GM18907 (cell line): ENCODE measurements around the gene IRF2BPL.
"Not testable (repeated sequence)": the region's sequence is repeated elsewhere in the genome, so short reads cannot be mapped to it uniquely, and the experiment has no call there.

Experiments used
- ATAC-seq: cut with Tn5 transposase; IDR thresholded peaks from one replicate; pipeline ENCODE4 v1.9.1; 2021; ENCODE audit warnings: mild to moderate bottlenecking, moderate library complexity; ENCODE audit not compliant: unreplicated experiment

Gene IRF2BPL

GRCh38 chr14:77036484-77037214, 8.1 kb upstream of the IRF2BPL start:
- no peak for ATAC-seq

- no peak for ATAC-seq
Measured at GRCh38 chr14:77035267-77035666, 6.8 kb upstream of the IRF2BPL start.

DNA sequence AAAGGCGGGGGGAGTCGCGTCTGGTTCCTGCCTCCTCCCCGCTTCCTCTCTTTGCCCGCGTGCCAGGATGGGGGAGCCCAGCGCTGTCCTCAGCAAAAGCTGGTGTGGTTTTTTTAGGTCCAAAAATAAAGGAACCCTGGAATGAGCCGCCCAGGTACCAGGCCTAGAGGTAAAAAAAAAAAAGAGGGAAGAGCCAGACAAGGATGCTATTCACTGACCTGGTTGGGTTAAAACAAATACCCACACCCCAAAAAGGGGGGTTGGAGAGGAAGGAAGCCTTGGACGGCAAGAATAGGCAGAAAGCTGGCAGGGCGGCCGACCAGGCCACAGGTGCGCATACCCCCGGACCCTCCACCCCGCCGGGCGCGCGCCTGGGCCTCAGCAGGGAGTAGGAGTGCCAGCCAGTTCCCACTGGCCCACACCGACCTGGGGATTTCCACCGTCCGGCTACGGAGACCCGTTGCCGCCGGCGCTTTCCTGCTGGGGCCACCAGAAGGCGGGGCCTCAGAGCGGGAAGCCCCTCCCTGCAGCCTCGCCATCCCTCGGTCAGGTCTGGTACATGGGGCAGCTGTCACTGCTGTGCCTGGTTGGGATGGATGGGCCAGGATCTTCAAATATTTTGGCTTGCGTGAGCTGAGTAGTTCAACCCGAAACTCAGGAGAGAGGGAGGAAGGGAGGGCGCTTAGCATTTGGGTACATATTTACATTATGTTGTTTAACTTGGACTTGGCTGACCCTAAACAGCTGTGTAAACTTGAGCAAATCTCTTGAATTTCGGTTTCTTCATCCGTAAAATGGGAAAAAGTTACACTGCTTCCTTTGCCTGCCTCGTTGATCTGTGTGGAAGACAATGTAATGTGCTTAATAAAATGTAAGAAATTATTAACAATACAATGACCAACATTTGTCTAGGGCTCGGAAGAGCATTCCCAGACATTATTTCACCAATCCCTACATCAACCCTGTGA, 5.4 kb upstream of the IRF2BPL start:
- peak; percentile 77 for ATAC-seq

- no peak for ATAC-seq
Measured at GRCh38 chr14:77032844-77033621, 4.5 kb upstream of the IRF2BPL start.

GRCh38 chr14:77032491-77032843, 4.0 kb upstream of the IRF2BPL start:
- no peak for ATAC-seq

GRCh38 chr14:77031759-77032490, 3.4 kb upstream of the IRF2BPL start:
- ATAC-seq: no peak

GRCh38 chr14:77027538-77028383, 747 bp downstream of the IRF2BPL start:
- ATAC-seq: peak; percentile 35

DNA sequence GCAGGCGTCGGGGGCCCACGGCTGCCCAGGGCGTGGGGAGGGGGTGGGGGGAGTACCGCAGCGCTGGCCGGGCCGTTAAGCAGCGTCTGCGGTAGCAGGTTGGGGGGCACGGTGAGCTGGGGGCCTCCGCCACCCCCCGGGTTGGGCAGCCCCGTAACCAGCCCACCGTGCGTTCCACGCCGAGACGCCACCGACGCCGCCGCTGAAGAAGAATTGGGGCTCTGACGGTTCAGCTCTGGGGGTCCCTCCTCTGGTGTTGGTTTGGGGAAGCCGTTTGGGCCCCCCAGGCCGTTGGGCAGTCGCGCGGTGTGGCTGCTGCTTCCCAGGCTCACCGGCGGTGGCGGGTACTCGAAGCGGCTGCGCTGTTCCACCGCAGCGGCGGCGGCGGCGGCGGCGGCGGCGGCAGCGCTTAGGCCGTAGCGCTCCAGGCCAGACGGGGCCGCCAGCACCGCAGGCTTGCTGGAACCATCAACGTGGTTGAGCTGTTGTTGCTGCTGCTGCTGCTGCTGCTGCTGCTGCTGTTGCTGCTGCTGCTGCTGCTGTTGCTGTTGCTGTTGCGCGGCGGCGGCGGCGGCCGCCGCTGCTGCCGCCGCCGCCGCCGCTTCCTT, 1.5 kb downstream of the IRF2BPL start:
- ATAC-seq: peak; percentile 8

DNA sequence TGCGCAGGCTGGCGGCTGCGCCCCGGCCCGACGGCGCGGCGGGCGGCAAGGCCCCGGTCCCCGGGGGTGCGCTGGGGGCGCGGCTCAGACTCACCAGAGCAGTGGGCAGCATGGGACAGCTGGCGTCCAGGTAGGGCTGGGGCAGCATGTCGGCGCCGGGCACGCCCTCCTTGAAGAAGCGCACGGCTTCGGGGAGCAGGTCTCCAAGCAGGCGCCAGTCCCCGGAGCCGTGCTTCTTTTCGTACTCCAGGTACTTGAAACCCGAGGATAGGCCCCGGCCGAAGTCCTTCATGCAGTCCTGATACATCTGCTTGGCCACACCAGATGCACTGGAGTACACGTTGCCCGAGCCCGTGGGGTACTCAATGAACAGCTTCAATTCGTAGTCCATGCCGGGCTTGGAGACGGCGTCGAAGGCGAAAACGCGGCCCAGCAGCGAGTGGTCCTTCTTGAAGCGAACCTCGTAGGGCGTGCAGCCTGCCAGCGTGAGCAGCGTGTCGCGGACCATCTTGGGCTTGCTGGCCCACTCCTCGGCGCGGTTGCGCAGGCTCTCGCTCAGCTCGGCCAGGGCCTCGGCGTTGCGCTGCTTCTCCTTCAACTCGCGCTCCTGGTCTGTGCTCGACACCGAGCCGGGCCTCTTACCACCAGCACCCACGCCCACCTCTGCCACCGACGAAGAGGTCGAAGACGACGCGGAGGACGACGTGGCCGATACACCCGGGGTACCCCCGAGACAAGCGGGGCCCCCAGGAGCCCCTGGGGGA, 2.2 kb downstream of the IRF2BPL start:
- no peak for ATAC-seq

DNA sequence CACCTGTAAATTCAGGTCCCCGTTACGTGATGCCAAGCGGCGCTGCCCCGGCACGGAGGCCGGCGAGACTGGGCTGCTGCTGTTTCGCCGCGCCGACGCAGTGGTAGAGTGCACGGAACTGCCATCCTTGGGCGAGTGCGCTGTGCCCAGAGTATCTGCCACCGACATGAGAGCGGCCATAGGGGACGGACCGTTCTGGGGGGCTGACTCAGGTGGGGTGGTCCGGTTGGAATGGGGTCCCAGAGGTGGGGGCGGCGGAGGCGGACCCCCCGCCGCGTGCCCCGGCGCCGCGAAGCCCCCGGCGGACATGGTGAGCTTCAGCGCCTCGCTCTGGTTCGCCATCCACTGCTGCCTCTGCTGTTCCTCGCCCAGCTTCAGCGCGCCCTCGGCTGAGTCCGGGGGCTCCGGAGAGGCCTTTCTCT, 2.8 kb downstream of the IRF2BPL start:
- no peak for ATAC-seq

DNA sequence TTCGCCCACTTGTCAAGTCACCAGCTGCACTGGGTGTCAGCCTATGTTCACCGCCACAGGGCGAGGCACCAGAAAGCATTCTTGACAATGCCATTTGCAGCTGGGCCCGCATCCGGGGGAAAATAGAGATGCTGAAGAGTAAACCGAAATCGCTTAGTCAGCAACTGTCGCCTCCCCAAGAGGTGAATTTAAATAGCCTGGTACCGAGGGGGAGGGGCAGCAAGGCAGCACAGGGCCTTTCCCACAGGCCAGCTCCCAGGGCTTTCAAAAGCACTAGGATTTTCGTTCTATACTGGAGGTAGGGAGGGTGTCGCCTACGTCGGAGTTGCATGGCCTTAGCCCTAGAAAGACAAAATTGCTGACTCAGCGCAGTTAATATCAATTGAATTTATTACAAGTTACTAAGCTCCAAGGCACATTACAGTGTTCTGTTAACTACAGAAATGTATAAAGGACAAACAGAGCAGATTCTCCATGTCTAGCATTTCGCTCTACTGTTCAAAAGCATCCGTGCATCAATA, 4.3 kb downstream of the IRF2BPL start:
- ATAC-seq: no peak

DNA sequence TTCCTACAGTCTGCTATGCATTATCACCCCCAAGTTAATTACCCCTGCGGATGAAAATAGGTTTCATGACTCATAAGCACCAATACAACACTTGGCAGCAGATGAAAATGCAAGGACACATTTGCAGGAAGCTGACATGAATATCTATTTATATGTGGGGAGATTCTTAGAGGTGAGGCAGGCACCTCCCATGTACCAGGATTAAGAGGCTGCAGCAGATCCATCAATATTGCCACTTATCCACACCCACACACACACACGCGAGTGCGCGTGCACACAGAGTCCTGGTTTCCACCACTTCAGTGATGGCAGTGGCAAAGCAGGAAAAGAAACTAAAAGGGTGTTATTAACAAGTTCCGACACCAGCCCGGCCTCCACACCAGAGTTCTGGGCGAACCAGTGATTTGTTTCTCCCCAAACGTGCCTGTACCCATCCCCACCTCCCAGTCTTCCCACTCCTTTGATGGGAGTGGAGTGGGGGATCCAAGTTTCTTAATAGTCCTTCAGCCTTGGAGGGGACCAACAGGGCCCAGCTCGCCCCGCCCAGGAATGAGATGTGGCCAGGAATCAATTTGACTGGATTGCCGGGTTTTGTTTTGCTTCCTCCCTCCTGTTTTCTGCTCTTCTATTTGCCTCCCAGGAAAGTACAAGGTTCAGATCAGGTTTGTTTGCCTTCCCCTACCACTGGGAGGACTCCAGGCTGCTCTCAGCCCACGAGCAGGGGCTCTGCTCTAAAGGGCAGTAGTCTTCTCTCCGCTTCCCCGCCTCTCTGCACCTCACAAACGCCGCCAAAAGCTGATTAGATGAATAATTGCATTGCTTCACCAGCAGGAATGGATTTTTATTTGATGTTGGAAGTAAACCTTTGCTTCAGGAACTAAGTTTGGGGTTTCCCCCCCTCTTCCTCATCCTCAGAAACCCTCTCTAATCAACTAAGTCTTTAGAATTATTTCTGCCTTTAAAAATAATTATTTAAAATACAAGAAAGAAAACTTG, 5.2 kb downstream of the IRF2BPL start:
- no peak for ATAC-seq

GRCh38 chr14:77022236-77022852, 6.2 kb downstream of the IRF2BPL start:
- no peak for ATAC-seq

DNA sequence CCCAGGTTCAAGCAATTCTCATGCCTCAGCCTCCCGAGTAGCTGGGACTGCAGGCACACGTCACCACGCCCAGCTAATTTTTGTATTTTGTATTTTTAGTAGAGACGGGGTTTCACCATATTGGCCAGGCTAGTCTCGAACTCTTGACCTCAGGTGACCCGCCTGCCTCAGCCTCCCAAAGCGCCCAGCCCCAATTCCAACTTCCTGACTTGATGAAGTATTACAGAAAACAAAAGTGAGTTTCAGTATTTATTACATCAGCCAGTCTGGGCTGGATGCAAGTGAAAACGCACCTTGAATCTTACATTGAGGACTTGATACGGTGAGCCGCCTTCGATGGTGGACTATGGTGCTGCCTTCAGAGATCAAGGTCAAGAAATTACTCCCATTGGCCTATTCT, 7.1 kb downstream of the IRF2BPL start:
- not testable (repeated sequence) for ATAC-seq

DNA sequence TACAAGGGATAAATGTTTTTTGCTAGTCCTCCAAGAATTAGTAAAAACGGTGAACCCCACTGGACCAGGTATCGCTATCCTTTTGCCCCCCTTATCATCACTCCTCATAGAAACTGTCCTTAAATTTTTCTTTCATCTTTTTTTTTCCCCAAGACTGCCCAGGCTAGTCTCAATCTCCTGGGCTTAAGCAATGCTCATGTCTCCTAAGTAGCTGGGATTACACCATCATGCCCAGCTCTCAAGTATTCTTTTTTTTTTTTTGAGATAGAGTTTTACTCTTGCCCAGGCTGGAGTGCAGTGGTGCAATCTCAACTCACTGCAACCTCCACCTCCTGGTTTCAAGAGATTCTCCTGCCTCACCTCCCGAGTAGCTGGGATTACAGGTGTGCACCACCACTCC, 9.7 kb downstream of the IRF2BPL start:
- no peak for ATAC-seq

- ATAC-seq: no peak
Measured at GRCh38 chr14:77017666-77018065, 10.8 kb downstream of the IRF2BPL start.

DNA sequence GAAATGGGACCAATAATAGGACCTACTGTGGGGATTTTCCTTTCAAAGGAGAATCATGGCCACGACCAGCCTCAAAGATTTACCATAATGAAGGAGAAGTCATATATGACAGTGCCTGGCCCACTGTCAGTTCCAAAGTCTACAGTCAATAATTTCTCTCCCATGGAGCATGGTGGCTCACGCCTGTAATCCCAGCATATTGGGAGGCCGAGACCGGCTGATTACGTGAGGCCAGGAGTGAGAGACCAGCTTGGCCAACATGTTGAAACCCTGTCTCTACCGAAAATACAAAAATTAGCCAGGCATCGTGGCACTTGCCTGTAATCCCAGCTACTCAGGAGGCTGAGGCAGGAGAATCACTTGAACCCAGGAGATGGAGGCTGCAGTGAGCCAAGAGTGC, 13.8 kb downstream of the IRF2BPL start:
- ATAC-seq: no peak
